GM19025 (cell line): ENCODE results near the gene PPP6R3.

Source experiments
- ATAC-seq: cut with Tn5 transposase; IDR thresholded peaks from one replicate; pipeline ENCODE4 v1.9.1; 2021; ENCODE audit warnings: mild to moderate bottlenecking, low read depth, moderate library complexity; ENCODE audit not compliant: unreplicated experiment

The PPP6R3 gene

GRCh38 chr11:68660066-68660810, 199.7 kb downstream of the PPP6R3 start:
- ATAC-seq: no peak

DNA sequence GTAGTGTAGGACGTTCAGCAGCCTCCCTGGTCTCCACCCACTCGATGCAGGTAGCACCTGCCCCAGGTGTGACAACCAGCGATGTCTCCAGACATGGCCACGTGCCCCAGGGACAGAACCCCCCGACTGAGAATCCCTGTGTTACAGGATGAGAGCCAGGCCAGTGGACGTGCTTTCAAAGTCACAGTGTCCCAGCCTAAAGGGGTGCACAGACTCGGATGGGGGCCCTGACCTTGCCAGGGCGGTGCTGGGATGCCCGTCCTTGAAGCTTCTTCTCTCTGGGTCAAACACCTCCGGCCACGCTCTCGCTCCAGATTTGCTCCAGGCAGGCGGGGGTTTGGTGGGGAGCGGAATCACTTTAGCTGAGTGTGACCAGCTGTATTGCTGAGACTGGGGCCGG, 200.5 kb downstream of the PPP6R3 start:
- no peak for ATAC-seq

DNA sequence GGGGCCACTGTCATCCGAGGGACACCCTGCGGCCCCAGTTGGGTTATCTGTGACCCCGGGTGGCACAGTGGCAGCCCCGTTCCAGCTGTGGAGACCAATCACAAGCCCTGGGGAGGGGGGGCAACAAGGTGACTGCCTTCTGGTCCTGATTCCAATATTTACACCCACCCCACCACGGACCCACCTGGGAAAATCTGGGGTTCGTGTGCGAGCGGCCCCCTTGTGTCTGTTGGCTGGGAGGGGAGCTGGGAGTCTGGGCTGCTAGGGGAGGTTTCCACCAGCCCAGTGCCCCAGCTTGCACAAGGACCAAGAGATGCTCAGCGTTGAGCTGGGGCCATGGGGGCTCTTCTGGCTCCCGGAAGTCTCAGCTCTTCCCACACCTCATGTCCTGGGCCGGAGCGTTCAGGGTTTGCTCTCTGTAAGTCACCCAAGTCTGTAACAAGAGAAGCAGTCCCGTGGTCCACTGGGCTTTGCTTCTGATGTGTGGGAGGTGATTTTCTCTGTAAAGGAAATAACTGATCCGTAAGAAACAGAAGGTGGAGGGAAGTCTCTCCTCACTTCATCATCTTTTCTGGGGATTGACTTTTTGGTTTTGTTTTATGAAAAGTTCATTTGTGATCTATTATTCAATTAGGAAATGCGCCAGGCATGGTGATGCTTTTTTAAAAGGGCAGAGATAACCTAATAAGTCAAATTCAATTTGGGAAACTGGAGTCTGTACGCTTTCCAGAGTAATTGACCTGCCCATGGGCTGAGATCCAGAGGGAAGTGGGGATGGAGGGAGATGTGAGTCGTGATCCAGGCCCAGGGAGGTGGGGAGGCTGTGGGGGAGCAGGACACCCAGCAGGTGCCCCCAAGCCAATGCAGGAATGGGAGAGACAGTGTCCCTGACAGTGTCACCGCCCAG, 201.4 kb downstream of the PPP6R3 start:
- ATAC-seq: no peak

- ATAC-seq: no peak
Measured at GRCh38 chr11:68663482-68664010, 203.0 kb downstream of the PPP6R3 start.

- no peak for ATAC-seq
Measured at GRCh38 chr11:68664141-68664540, 203.6 kb downstream of the PPP6R3 start.

DNA sequence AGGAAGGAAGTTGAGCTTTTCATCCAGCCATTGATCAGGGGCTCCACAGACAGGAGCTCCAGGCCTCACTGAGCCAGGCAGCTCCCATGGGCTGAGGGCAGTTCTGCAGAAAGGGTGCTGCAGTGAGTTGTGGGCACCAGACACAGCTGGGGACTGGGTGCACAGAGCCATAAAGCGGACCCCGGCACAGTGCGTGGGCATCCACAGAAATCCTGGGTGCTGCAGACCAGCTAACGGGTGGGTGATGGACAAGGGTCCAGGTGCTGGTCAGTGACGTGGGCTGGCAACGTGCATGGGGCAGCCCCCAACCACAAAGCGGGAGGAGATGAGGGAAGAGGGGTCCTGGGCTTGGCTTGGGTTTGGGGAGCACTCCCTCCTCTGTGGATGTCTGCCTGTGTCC, 204.4 kb downstream of the PPP6R3 start:
- no peak for ATAC-seq
